Activated CD4-positive, alpha-beta T cell treated with anti-CD3 and anti-CD28 coated beads, Interleukin-2, Interleukin-4, amounts not matched to agents 100 ng/mL and 50 ng/mL, durations not matched to agents 16 hours and 8 hours (primary cell): ENCODE data around the gene SMC3.

Source experiments
- DNase-seq: peaks from one replicate; pipeline ENCODE4 v3.0.0-alpha.2; 2020; ENCODE audit warnings: low spot score

The SMC3 gene

GRCh38 chr10:110644598-110645462 is 77.3 kb downstream of the SMC3 start:
- DNase-seq, result no peak

DNA sequence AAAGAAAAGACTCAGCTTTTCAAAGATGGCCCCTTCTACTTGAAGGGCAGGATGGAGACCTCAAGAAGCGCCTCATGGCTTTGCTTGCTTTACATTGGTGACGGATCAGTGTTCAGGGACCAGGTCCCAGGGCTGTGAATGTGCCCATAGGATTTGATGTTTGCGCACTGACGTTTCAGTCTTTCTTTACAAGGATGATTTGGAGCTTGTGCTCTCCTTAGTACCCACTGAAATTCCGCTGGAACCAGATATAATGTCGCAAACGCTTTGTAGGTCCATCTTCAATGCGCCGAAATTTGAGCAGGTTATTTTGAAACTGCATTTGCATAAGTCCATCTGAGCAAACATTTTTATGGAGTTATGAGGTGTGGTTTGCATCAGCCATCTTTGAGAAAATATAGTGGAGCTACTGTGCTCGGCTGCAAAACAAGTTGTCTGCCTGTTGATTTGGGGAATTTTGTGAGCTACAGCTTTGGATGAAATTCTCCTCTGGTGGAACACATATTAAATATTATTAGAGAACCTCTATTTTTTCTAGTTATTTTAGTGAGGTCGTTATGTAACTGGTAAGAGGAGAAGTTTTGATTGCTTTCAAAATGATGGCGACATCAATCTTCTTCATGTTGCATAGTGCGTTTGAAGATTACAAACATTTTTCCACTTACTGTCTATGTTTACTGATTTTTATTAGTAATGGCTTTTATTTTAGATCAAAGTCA is 79.1 kb downstream of the SMC3 start:
- DNase-seq, result no peak

GRCh38 chr10:110647136-110647430 is 79.6 kb downstream of the SMC3 start:
- DNase-seq, result no peak

GRCh38 chr10:110648692-110649346 is 81.3 kb downstream of the SMC3 start:
- DNase-seq, result no peak

DNA sequence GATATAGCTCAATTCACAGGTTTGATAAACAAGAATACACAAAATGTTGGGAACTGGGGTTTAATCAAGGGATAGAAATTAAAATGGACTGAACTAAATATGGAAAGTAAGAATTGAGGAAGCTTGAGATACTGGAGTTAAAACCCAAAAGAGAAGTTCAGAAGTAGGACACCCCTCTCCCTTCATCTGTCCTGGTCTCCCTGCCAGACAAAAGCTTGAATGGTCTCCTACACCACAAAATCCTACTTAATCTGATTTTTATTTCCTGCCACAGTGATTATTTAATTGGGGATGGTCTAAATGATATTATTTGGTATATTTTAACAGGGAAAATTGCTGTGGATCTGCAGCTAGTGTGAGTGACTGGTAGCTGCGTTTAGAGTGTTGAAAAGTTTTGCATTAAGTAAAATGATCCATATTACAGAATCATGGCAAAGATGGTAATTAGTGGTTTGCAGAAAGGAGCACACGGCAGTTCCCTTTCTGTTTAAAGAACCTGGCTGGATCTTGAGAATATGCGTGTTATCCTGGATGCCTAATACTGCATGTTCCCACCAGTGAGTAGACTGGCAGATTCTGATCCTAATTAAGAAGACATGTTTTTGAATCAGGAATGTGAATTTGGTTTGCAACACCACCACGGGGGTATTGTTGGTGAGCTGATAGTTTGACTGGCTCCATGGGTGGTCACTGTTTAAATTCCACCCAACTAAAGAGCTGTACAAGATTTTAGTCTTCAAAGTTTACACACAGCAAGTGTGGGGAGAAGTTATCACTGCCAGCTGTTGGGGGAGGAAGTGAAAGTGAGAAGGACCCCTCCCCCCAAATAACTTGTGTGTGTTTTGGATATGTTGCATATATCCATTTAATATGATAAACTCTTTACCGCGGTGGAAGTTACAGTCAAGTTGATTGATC is 82.1 kb downstream of the SMC3 start:
- DNase-seq, result no peak

GRCh38 chr10:110650265-110650668 is 82.8 kb downstream of the SMC3 start:
- DNase-seq, result no peak

DNA sequence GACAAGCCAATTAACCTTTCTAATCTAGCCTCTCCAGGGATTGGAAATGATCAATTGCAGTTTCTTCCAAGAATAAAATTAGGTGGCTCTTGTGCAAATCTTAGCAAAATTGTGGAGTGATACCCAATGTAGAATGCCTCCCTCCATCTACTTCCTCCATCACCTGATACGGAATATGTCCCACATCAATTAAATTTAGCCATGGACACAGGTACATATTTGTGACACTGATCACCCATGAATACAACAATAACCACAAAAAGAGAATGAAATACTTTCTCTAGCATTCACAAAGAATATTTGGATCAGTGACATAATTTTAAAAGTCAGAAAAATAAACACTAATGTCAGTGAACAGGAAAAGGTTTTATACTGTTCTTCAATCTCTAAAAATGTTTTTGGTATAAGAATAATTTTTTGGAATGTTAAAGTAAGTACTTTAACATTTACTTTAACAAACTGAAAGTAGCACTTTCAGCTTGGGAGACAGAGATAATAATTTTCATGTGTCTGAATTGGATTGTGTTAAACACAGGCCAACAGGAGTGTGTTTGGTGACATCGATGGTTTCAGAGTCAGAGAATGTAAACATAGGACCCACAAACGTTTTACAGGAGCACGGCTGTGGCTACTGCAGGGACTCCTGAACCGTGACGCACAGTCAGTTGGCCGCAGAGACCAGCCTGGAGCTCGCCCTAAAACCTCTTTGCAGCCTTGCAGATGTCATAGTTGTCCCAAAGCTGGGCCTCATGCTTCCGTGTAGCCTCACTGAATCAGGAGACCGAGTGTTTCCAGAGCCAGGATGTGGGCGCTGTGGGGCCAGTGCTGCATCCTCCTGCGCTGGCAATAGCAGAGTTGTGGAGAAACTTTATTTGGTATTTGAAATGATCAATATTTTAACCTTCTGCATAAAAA is 83.8 kb downstream of the SMC3 start:
- DNase-seq, result peak; percentile 35

DNA sequence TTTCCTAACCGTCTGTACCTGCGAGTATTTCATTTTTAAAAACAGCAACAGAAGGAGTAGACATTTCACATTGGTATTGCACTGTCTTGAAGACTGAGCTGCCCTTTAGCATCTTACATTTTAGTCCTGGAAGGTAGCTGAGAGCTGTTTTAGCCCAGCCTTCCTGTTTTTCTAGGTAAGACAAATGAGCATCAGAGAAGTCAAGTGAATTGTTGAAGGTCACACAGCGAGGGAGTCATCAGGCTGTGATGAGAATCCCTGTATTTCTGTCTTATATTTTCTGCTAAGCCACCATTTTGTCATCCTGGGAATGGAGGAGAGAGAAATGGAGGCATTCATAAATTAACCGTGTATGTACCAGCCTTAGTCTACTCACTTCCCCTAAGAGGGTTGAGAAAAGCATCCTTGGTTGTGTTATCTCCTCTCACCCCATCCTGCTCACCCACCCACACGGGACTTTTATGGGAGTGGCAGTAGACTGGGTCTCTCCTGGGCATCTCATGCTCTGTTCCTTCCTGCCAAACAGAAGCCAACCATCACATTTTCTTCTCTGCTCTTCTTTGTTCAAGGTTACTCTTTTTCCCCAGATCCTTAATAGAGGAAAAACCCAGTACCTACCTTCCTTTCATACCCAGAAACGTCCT is 85.1 kb downstream of the SMC3 start:
- no peak for DNase-seq
